Astrocyte of the spinal cord (primary cell): Measurements from ENCODE around the gene EEF1G.
"Not testable (repeated sequence)": the region's sequence is repeated elsewhere in the genome, so short reads cannot be mapped to it uniquely, and the experiment has no call there.

Source experiments
- DNase-seq: peaks from one replicate; pipeline ENCODE4 v3.0.0; 2011; ENCODE audit warnings: low read depth, low spot score
- H3K4me3 ChIP-seq: 2 replicates; pipeline ENCODE4 v1.5.1; 2011; ENCODE audit warnings: low read depth, mild to moderate bottlenecking, low read length, moderate library complexity
- CTCF ChIP-seq: IDR thresholded peaks from 2 replicates; pipeline ENCODE4 v1.5.1; 2012; ENCODE audit warnings: low read depth, mild to moderate bottlenecking, low read length, inconsistent platforms
- in situ Hi-C: cut with HindIII; loops from 2 replicates; pipeline ENCODE4 v1.10.0; 2017; ENCODE audit warnings: low sequenced_read_pairs

Gene EEF1G

DNA sequence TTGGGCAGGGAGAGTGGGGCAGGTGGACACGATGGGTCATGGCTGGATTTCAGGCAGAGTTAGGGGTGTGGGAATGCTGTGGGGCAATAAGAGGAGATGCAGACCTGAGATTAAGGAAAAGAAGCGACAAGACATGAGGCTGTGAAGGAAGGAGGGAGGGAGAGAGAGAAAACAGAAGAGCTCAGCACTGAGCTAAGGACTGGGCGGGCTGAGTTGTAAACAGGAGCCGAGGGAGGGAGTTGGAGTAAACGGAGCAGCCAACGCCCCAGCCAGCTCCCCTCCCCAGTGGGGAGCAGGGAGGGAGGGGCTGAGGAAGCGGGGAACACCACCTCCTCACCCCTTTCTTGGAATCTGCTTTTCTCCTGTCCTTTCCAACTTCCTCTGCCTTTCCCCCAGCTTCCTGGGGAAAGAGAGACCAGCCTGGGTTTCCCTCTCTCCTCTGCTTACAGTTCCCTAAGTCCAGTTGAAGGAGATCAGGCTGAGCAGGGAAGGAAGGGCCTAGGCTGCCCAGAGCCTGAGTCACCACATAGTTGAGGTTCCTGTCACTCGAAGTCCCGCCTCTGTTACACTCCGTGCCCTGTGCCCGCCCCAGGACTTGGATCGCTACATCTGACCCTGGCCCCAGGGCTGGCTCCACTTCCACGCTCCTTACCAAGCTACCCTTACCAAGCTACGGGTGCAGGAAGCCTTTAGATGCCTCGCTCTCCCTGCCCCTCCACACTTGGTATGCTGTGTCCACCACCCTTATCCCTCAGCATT is 20.4 kb downstream of the EEF1G start:
- DNase-seq = peak; percentile 96
- TF ChIP-seq CTCF = no peak
- peak overlapping the region; percentile 26 for H3K4me3 ChIP-seq
- in situ Hi-C loops = no loop called here

- TF ChIP-seq CTCF = no peak
- in situ Hi-C loops = no loop called here
- peak overlapping the region; percentile 26 for H3K4me3 ChIP-seq
- DNase-seq = no peak
Observed at GRCh38 chr11:62552485-62553079, 21.1 kb downstream of the EEF1G start.

DNA sequence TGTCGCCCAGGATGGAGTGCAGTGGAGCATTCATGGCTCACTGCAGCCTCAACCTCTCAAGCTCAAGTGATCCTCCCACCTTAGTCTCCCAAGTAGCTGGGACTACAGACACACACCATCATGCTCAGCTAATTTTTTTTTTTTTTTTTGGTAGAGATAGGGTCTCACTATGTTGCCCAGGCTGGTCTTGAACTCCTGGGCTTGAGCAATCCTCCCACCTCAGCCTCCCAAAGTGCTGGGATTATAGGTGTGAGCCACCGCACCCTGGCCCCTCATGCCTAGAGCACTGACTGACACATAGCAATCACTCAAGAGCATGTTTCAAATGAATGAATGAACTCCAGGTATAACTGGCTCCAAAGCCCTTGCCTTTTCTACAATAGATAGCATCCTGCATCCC is 23.2 kb downstream of the EEF1G start:
- in situ Hi-C loops, H3K4me3 ChIP-seq, DNase-seq: not testable (repeated sequence)

DNA sequence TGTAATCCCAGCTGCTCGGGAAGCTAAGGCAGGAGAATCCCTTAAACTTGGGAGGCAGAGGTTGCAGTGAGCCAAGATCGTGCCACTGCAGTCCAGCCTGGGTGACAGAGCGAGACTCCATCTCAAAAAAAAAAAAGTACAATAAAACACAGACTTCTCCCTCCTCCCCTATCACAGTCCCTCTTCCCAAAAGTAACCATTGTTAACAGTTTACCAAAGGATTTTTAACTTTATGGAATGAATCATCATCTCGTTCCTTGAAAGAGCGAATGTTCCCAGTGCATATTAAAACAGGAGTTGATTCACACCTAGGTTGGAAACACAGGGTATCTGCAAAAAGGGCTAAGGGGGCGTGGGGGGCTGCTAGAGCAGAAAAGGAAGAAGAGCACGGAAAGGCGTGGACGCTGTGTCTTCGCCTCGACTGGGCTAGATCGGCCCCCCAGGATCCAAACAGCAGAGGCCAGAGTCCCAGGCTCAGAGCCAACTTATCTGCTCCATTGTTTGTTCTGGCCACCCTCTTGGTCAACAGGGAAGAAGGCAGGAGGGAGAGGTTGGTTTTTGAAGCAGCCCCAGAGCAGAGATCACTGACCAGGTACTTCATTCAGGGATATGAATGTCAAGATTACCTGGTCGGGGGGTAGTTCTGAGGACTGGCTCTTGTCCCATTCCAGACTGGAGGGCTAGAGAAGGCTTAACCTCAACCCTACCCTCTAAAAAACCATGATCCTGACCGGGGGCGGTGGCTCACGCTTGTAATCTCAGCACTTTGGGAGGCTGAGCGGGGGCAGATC is 25.0 kb downstream of the EEF1G start:
- no peak for TF ChIP-seq CTCF
- in situ Hi-C loops = no loop called here
- no peak overlapping the region for H3K4me3 ChIP-seq
- DNase-seq = peak; percentile 34

- in situ Hi-C loops = no loop called here
- TF ChIP-seq CTCF = no peak
- peak overlapping the region; percentile 91 for H3K4me3 ChIP-seq
- DNase-seq = no peak
Observed at GRCh38 chr11:62547691-62548281, 25.9 kb downstream of the EEF1G start.

GRCh38 chr11:62546929-62547625 is 26.6 kb downstream of the EEF1G start:
- in situ Hi-C loops = no loop called here
- TF ChIP-seq CTCF = no peak
- peak; percentile 67 for DNase-seq
- peak overlapping the region; percentile 91 for H3K4me3 ChIP-seq
